Astrocyte of the spinal cord (primary cell): ENCODE results near the gene USH2A.
A peak's percentile ranks its signal among the peaks of the same experiment; 100 is the strongest.

Source experiments
- DNase-seq: peaks from one replicate; pipeline ENCODE4 v3.0.0; 2011; ENCODE audit warnings: low read depth, low spot score
- H3K4me3 ChIP-seq: 2 replicates; pipeline ENCODE4 v1.5.1; 2011; ENCODE audit warnings: low read depth, mild to moderate bottlenecking, low read length, moderate library complexity
- CTCF ChIP-seq: IDR thresholded peaks from 2 replicates; pipeline ENCODE4 v1.5.1; 2012; ENCODE audit warnings: low read depth, mild to moderate bottlenecking, low read length, inconsistent platforms
- in situ Hi-C: cut with HindIII; loops from 2 replicates; pipeline ENCODE4 v1.10.0; 2017; ENCODE audit warnings: low sequenced_read_pairs

The USH2A gene

GRCh38 chr1:216205176-216205575 is 218.1 kb downstream of the USH2A start:
- TF ChIP-seq CTCF = no peak
- in situ Hi-C loops = no loop called here
- DNase-seq = no peak
- no peak overlapping the region for H3K4me3 ChIP-seq

- TF ChIP-seq CTCF = no peak
- DNase-seq = no peak
Observed at GRCh38 chr1:216201946-216202345, 221.3 kb downstream of the USH2A start.

GRCh38 chr1:216200941-216201340 is 222.3 kb downstream of the USH2A start:
- no peak for DNase-seq
- TF ChIP-seq CTCF = no peak
- no peak overlapping the region for H3K4me3 ChIP-seq
- in situ Hi-C loops = no loop called here

More at GRCh38 chr1:216201946-216202345, 221.3 kb downstream of the USH2A start:
- in situ Hi-C loops = no loop called here
- H3K4me3 ChIP-seq = no peak overlapping the region

GRCh38 chr1:216194721-216195120 is 228.5 kb downstream of the USH2A start:
- DNase-seq = no peak
- H3K4me3 ChIP-seq = no peak overlapping the region
- TF ChIP-seq CTCF = no peak
- in situ Hi-C loops = no loop called here

- no peak for DNase-seq
- peak; percentile 20 for TF ChIP-seq CTCF
- H3K4me3 ChIP-seq = no peak overlapping the region
- in situ Hi-C loops = no loop called here
Observed at GRCh38 chr1:216193839-216194443, 229.3 kb downstream of the USH2A start.

GRCh38 chr1:216190438-216190837 is 232.8 kb downstream of the USH2A start:
- no peak for DNase-seq
- no peak overlapping the region for H3K4me3 ChIP-seq
- in situ Hi-C loops = no loop called here
- no peak for TF ChIP-seq CTCF
